Erythroblast (primary cell): ENCODE results near the gene C17orf75.

Experiments used
- DNase-seq, 2 experiments: peaks; one replicate each; lab custom pipeline; 2025; lab: John Stamatoyannopoulos, UW
- GATA1 ChIP-seq: IDR thresholded peaks from 2 replicates; pipeline ENCODE4 v1.6.1; 2011; ENCODE audit warnings: low read depth, mild to moderate bottlenecking, control low read depth, low read length, moderate library complexity
- POLR2A ChIP-seq: IDR thresholded peaks from 2 replicates; pipeline ENCODE4 v1.6.1; 2011; ENCODE audit warnings: mild to moderate bottlenecking, low read length

Gene C17orf75

GRCh38 chr17:32305049-32305448 lies 36.9 kb downstream of the C17orf75 start:
- DNase-seq: no peak
- TF ChIP-seq POLR2A (no peak), GATA1 (no peak)

- no peak for TF ChIP-seq GATA1
- no peak for TF ChIP-seq POLR2A
- DNase-seq: no peak
Measured at GRCh38 chr17:32303781-32304288, 38.1 kb downstream of the C17orf75 start.

- TF ChIP-seq GATA1: no peak
- no peak for TF ChIP-seq POLR2A
- DNase-seq: no peak
Measured at GRCh38 chr17:32302860-32303649, 38.9 kb downstream of the C17orf75 start.

- DNase-seq: no peak
- no peak for TF ChIP-seq GATA1
- TF ChIP-seq POLR2A: no peak
Measured at GRCh38 chr17:32302037-32302436, 39.9 kb downstream of the C17orf75 start.

- TF ChIP-seq POLR2A (no peak), GATA1 (no peak)
- peak in 1 of 2 experiments; percentile 40 for DNase-seq
Measured at GRCh38 chr17:32299580-32300164, 42.3 kb downstream of the C17orf75 start.

- no peak for DNase-seq
- TF ChIP-seq GATA1 (no peak), POLR2A (no peak)
Measured at GRCh38 chr17:32298721-32299579, 43.0 kb downstream of the C17orf75 start.

GRCh38 chr17:32298298-32298697 lies 43.7 kb downstream of the C17orf75 start:
- no peak for DNase-seq
- no peak for TF ChIP-seq GATA1
- TF ChIP-seq POLR2A: no peak

- TF ChIP-seq GATA1: no peak
- TF ChIP-seq POLR2A: no peak
- no peak for DNase-seq
Measured at GRCh38 chr17:32297860-32298259, 44.1 kb downstream of the C17orf75 start.

GRCh38 chr17:32297424-32297823 lies 44.5 kb downstream of the C17orf75 start:
- TF ChIP-seq GATA1 (no peak), POLR2A (no peak)
- no peak for DNase-seq

GRCh38 chr17:32292094-32292493 lies 49.9 kb downstream of the C17orf75 start:
- no peak for TF ChIP-seq POLR2A
- TF ChIP-seq GATA1: no peak
- no peak for DNase-seq

GRCh38 chr17:32289471-32290070 lies 52.4 kb downstream of the C17orf75 start:
- TF ChIP-seq POLR2A: no peak
- no peak for TF ChIP-seq GATA1
- DNase-seq: no peak

GRCh38 chr17:32288615-32289014 lies 53.4 kb downstream of the C17orf75 start:
- no peak for DNase-seq
- TF ChIP-seq GATA1: no peak
- no peak for TF ChIP-seq POLR2A
